ENCODE measurements around the gene TAF3.

The TAF3 gene

GRCh38 chr10:7813481-7813880, 4.8 kb upstream of the TAF3 start:
- DNase-seq = no peak

- DNase-seq = no peak
These were observed 729 bp upstream of the TAF3 start for GRCh38 chr10:7817576-7817975.

GRCh38 chr10:7817984-7818294, 366 bp upstream of the TAF3 start:
- no peak for DNase-seq

- peak; percentile 41 for DNase-seq
These were observed 786 bp downstream of the TAF3 start for GRCh38 chr10:7819121-7819460.

GRCh38 chr10:7824251-7824650, 5.9 kb downstream of the TAF3 start:
- DNase-seq = no peak

- DNase-seq = peak; percentile 19
These were observed 8.7 kb downstream of the TAF3 start for GRCh38 chr10:7826971-7827370.

GRCh38 chr10:7829289-7829834, 11.1 kb downstream of the TAF3 start:
- DNase-seq = no peak

GRCh38 chr10:7832060-7832459, 13.8 kb downstream of the TAF3 start:
- DNase-seq = no peak

GRCh38 chr10:7833210-7833609, 14.9 kb downstream of the TAF3 start:
- no peak for DNase-seq

- DNase-seq = no peak
These were observed 16.0 kb downstream of the TAF3 start for GRCh38 chr10:7834262-7834661.

GRCh38 chr10:7836571-7836970, 18.3 kb downstream of the TAF3 start:
- no peak for DNase-seq

- peak; percentile 49 for DNase-seq
These were observed 28.3 kb downstream of the TAF3 start for GRCh38 chr10:7846591-7846990.

- DNase-seq = no peak
These were observed 35.0 kb downstream of the TAF3 start for GRCh38 chr10:7853226-7853842.

GRCh38 chr10:7853890-7854289, 35.6 kb downstream of the TAF3 start:
- no peak for DNase-seq

- DNase-seq = no peak
These were observed 36.9 kb downstream of the TAF3 start for GRCh38 chr10:7855205-7855604.

- DNase-seq = no peak
These were observed 38.4 kb downstream of the TAF3 start for GRCh38 chr10:7856678-7857077.

- no peak for DNase-seq
These were observed 39.0 kb downstream of the TAF3 start for GRCh38 chr10:7857262-7857661.

GRCh38 chr10:7861509-7862120, 43.3 kb downstream of the TAF3 start:
- no peak for DNase-seq

GRCh38 chr10:7862121-7862514, 43.8 kb downstream of the TAF3 start:
- no peak for DNase-seq

GRCh38 chr10:7866176-7866575, 47.9 kb downstream of the TAF3 start:
- peak; percentile 28 for DNase-seq

GRCh38 chr10:7872041-7872442, 53.7 kb downstream of the TAF3 start:
- peak; percentile 15 for DNase-seq

GRCh38 chr10:7874864-7875263, 56.6 kb downstream of the TAF3 start:
- DNase-seq = no peak

- no peak for DNase-seq
These were observed 58.3 kb downstream of the TAF3 start for GRCh38 chr10:7876541-7877127.

- no peak for DNase-seq
These were observed 62.8 kb downstream of the TAF3 start for GRCh38 chr10:7881119-7881518.

GRCh38 chr10:7886056-7886455, 67.8 kb downstream of the TAF3 start:
- DNase-seq = no peak
